Kidney epithelial cell (primary cell): ENCODE measurements around the gene ERCC5. TPM values are rescaled to one million over a fixed set of nuclear protein-coding genes. Genes with fewer than 3 reads are reported as not detected.

ENCODE experiments used
- DNase-seq: peaks from one replicate; pipeline ENCODE4 v3.0.0-alpha.2; 2010; ENCODE audit warnings: low read depth
- H3K27me3 ChIP-seq: 2 replicates; pipeline ENCODE4 v1.6.0; 2011; ENCODE audit warnings: low read length; ENCODE audit not compliant: control insufficient read depth, insufficient read depth
- H3K36me3 ChIP-seq: 2 replicates; pipeline ENCODE4 v1.5.1; 2011; ENCODE audit warnings: low read length; ENCODE audit not compliant: control insufficient read depth, insufficient read depth
- H3K4me3 ChIP-seq: 2 replicates; pipeline ENCODE4 v1.5.1; 2011; ENCODE audit warnings: low read depth, mild to moderate bottlenecking, control low read depth, low read length
- total RNA-seq: library from RNA; depleted of rRNA; stranded (reverse); fragments of >200 nt; gene quantifications from 2 replicates; pipeline ENCODE4 v1.2.3, GENCODE V29; 2015
- TF ChIP-seq, protein P1 (sequence below): IDR thresholded peaks from 2 replicates; pipeline ENCODE4 v1.5.1; 2011; ENCODE audit warnings: mild to moderate bottlenecking, moderate library complexity, low read length, control low read depth, inconsistent platforms; ENCODE audit not compliant: insufficient read depth, poor library complexity, severe bottlenecking

Gene ERCC5
- total RNA-seq, 1 donor from 2014 or later, result 39.4 TPM

DNA sequence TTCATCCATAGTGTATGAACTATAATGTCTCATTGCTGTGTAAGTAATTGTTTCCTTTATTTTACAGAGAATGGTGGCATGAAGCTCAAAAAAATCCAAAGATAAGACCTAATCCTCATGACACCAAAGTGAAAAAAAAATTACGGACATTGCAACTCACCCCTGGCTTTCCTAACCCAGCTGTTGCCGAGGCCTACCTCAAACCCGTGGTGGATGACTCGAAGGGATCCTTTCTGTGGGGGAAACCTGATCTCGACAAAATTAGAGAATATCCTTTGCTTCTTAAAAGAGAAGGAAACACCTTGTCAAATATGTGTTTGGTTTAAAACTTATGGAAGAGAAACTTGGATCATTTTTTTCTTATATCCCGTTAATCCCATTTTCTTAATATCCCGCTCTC, 26.3 kb downstream of the ERCC5 start:
- Histone ChIP-seq H3K27me3 (no peaks in the 10 kb centered on the region), H3K36me3 (peaks cover 1% of the 10 kb centered on the region), H3K4me3 (no peak overlapping the region)
- no peak for DNase-seq
- TF ChIP-seq, protein P1, sequence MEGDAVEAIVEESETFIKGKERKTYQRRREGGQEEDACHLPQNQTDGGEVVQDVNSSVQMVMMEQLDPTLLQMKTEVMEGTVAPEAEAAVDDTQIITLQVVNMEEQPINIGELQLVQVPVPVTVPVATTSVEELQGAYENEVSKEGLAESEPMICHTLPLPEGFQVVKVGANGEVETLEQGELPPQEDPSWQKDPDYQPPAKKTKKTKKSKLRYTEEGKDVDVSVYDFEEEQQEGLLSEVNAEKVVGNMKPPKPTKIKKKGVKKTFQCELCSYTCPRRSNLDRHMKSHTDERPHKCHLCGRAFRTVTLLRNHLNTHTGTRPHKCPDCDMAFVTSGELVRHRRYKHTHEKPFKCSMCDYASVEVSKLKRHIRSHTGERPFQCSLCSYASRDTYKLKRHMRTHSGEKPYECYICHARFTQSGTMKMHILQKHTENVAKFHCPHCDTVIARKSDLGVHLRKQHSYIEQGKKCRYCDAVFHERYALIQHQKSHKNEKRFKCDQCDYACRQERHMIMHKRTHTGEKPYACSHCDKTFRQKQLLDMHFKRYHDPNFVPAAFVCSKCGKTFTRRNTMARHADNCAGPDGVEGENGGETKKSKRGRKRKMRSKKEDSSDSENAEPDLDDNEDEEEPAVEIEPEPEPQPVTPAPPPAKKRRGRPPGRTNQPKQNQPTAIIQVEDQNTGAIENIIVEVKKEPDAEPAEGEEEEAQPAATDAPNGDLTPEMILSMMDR, result no peak

DNA sequence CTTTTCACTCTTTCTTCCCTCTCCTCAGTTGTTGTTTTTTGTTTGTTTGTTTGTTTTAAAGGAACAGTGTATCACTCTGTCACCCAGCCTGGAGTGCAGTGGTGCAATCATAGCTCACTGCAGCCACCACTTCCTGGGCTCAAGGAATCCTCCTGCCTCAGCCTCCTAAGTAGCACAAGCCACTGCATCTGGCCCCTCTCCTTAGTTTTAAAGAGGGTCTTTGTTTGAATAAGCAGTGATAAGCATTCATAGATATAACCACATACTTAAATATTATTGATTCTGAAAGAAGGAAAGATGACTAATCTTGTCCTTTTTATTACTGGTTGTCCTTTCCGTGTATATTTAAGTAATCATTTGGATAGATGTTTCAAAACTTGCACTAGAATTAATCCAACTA, 26.7 kb downstream of the ERCC5 start:
- TF ChIP-seq, protein P1, result no peak
- Histone ChIP-seq H3K36me3 (peaks cover 1% of the 10 kb centered on the region), H3K4me3 (no peak overlapping the region), H3K27me3 (no peaks in the 10 kb centered on the region)
- DNase-seq, result no peak

DNA sequence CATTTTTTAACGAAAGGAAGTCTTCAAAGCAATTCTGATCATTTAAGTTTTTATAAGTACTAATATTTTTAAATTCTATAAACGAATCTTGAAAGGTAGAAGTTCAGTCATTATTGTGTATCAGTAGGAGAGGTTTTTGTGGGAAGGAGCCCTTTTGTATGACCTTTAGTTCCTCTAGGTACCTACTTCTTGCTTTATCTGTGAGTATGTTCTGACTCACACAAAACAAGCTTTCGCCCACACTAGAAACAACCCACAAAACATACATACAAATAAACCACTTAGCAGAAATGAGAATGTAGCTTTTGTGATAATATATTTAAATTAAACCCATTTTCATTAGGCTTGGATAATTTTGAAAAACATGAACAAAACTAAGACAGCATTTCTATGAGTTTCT, 27.8 kb downstream of the ERCC5 start:
- no peak for DNase-seq
- Histone ChIP-seq H3K36me3 (peaks cover 1% of the 10 kb centered on the region), H3K27me3 (no peaks in the 10 kb centered on the region), H3K4me3 (no peak overlapping the region)
- TF ChIP-seq, protein P1, result no peak

DNA sequence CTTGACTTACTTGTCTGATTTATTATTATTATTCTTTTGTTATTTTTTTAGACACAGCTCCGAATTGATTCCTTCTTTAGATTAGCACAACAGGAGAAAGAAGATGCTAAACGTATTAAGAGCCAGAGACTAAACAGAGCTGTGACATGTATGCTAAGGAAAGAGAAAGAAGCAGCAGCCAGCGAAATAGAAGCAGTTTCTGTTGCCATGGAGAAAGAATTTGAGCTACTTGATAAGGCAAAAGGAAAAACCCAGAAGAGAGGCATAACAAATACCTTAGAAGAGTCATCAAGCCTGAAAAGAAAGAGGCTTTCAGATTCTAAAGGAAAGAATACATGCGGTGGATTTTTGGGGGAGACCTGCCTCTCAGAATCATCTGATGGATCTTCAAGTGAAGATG, 29.4 kb downstream of the ERCC5 start:
- DNase-seq, result no peak
- H3K36me3 ChIP-seq, result peaks cover 1% of the 10 kb centered on the region
- no peak overlapping the region for H3K4me3 ChIP-seq
- H3K27me3 ChIP-seq, result no peaks in the 10 kb centered on the region
- TF ChIP-seq, protein P1, result no peak

DNA sequence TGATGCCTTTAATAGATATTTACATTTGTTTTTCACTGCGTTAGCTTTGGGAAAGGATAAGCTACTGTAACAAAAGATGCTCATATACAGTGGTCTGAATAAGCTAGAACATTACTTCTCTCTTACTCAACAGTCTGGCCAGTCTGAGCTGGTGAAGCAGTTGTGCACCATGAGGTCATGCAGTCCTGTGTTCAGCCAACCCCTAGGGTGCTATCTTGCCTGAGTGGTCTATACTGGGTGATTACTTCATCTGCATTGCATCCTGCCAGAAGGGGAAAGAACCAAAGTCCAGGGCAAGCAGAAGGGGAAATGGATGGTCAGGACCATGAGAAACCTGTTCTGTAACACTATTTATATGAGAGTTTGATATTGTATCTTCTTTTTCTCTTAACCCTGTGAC, 31.5 kb downstream of the ERCC5 start:
- TF ChIP-seq, protein P1, result no peak
- no peak for DNase-seq
- no peaks in the 10 kb centered on the region for H3K27me3 ChIP-seq

DNA sequence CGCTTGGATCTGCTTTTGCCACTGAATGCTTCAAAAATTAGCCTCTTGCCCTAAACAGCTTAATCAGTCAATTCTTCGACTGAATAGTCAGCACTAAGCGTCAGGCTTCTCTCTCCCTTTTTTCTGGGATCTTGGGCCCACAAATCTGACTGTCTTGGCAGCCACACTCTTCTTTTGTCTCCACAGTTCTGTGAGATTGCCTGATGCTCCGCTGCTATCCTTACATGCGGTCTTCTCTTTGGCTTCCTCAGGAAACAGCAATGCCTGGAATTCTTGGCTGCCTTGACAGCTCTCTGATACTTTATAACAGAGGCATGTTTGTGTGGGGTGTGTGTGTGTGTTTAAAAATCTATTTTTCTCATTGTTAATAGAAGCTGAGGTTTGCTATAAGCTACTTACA, 32.6 kb downstream of the ERCC5 start:
- TF ChIP-seq, protein P1, result no peak
- no peaks in the 10 kb centered on the region for H3K27me3 ChIP-seq
- peaks cover 1% of the 10 kb centered on the region for H3K36me3 ChIP-seq

More for the DNA sequence above, 31.5 kb downstream of the ERCC5 start:
- Histone ChIP-seq H3K36me3 (peaks cover 1% of the 10 kb centered on the region), H3K4me3 (no peak overlapping the region)

More for the DNA sequence above, 32.6 kb downstream of the ERCC5 start:
- DNase-seq, result no peak
- no peak overlapping the region for H3K4me3 ChIP-seq
